Stimulated activated CD8-positive, alpha-beta memory T cell treated with anti-CD3 and anti-CD28 coated beads, Interleukin-12 subunit alpha, Interleukin-12 subunit beta, amount 100 ng/mL, for 24 hours (primary cell): Measurements from ENCODE around the gene DLX4.

Experiments
- DNase-seq: peaks from one replicate; pipeline ENCODE4 v3.0.0-alpha.2; 2020; ENCODE audit errors: extremely low read depth

DLX4 gene, protein sequence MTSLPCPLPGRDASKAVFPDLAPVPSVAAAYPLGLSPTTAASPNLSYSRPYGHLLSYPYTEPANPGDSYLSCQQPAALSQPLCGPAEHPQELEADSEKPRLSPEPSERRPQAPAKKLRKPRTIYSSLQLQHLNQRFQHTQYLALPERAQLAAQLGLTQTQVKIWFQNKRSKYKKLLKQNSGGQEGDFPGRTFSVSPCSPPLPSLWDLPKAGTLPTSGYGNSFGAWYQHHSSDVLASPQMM

GRCh38 chr17:49969134-49969759, at the start of gene DLX4:
TSS of gene DLX4 (plus strand) at chr17:49969190. CDS start at chr17:49969469, 279 bp downstream.
- no peak for DNase-seq

GRCh38 chr17:49920030-49920769, 48.8 kb upstream of the DLX4 start:
- DNase-seq = no peak

GRCh38 chr17:49922095-49922494, 46.9 kb upstream of the DLX4 start:
- no peak for DNase-seq

DNA sequence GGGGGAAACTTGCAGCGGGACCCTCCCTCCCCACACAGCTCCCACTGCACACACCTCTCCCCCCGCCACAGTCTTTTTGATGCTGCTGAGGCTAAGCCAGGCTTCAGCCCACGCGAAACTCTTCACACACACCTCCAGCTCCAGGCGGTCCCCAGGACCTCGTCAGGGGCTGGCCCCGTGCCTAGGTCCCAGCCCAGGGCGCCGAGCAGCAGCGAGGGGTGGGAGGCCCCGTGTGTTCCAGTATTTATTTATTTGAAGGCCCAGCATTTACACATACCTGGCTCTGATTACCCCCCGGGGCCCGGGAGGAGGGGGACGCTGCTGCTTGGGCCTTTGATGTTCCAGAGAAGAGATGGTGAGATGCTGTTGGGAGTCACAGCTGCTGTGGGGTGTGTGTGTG, 44.9 kb upstream of the DLX4 start:
- no peak for DNase-seq

- DNase-seq = no peak
Measured at GRCh38 chr17:49924589-49924988, 44.4 kb upstream of the DLX4 start.

DNA sequence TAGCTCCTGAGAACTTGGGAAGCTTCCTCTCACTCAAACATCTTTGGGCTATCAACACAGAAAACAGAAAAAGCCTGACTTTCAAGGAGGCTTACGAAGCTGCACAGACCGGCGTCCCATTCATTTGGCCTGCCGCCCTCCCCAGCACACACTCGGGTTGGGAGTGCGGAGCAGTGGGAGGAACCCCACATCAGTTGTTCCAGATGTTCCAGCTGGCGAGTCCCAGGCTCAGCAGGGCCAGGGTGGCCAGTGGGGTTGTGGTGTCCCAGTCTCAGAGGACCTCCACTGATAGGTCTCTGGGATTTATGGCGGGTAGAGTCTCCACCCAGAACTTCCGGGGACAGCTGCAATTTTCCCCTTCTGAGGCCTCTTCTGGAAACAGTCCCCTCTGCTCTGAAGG, 43.1 kb upstream of the DLX4 start:
- no peak for DNase-seq

- DNase-seq = no peak
Measured at GRCh38 chr17:49926886-49927285, 42.1 kb upstream of the DLX4 start.

DNA sequence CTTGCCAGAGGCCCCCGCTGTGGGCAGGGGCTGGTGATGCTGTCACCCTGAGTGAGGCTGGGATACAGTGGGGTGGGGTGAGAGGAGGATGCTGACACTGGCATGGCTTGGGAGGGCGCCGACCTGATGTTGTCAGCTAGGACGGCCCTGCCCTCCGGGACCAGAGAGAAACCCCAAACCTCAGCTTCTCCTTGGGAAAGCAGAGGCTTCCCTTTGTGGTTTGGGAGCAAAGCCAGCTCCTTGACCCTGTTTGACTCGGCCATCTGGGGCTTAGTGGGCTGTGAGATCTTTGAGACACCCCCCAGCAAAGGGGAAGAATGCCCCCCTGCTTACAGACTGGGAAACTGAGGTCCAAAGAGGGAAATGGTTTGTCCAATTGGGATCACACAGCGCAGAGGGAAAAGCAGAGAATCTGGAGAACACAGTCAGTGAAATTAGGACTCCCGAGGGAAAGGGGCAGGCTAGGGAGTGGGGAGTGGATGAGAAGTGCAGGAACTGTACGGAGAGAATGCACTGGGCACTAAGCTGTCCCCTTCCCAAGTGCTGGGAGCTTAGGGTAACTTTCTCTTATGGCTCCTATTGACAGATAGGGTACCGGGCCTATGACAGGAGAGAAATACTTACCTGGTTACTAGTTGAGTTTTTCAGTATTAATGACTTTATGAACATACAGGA, 40.7 kb upstream of the DLX4 start:
- no peak for DNase-seq

DNA sequence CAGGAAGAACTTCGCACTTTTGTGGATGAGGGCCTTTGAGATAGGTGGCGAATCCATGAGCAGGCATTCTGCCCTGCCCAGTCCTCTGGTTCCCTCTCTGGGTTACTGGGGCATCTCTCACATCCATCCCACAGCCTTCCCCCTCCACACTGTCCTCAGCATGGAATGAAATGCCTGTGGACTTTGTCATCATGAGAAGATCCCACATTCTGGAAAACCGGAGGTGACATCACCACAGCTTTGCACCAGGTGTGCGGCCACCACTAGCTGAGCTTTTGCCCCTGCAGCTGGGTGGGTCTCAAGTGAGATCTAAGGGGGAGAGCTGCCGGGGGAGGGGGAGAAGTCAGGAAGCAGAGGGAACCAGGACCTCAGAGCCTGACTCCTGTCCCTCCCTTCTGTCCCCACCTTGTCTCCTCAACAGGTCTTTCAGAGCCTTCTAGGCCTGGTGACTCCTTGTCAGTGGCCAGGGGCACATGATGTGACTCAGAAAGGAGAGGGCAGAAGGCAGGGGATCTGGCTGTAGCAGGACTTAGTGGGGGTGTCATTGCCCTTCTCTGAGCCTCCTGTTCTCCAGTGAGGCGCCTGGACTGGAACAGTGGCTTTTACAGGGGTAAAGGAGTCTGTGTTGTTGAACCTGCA, 40.0 kb upstream of the DLX4 start:
- no peak for DNase-seq

- DNase-seq = no peak
Measured at GRCh38 chr17:49930880-49931279, 38.1 kb upstream of the DLX4 start.

DNA sequence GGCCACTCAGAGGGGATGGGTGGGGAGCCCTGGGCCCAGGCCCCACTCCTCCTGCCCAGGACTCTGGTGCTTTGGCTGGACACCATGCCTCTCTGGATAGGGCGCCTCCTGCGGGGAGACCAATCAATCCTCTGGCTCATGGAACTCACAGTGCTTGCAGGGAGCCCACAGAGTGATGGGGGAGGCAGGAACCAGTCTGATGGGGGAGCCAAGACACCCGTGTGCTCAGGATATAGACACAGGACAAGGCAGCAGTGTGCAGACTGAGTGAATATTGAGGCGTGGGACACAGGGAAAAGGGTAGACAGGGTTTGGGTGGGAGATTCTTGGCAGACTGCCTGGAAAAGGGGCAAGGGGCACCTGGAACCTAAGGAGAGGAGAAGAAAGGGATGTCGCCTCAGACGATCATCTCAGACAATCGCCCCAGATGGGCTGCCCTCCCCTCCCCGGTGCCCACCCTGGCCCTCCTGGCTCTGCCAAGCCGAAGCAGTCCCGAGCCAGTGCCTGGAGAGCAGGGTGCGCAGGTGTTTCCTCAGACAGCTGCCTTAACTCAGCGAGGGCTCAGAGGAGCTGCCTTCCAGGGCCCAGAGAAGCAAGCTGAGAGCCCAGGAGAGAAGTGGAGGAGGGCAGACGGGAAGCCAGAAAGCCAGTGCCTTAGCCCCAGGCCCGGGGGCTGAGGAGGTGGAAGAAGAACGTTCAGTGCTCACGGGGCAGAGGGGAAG, 37.4 kb upstream of the DLX4 start:
- no peak for DNase-seq

DNA sequence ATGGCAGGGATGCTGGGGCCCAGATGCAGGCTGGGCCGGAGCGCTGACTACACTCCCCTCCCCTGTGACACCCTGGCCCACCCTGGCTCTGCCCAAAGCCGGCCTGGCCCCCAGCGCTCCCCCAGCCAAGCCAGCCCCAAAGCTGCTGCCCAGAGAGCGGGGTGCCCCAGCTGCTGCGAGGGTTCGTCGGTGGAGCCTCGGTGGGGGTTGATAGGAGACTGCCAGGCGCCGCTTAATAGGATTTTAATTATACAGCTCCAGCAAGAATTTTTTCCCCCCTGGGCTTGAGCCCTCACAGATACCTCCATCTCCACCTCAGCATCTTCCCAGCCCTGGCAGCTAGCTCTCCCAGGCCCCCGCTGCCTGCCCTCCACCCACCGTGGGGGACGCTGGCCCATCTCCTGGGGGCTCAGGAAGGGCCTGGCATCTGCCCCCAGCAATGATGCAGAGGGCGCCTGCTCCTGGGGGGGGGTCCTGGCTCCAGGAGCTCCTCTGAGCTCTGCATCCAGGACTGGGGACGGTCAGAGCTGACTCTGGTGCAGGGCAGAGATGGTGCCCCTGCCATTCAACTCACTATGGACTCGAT, 36.8 kb upstream of the DLX4 start:
- no peak for DNase-seq

- no peak for DNase-seq
Measured at GRCh38 chr17:49932901-49933300, 36.1 kb upstream of the DLX4 start.

DNA sequence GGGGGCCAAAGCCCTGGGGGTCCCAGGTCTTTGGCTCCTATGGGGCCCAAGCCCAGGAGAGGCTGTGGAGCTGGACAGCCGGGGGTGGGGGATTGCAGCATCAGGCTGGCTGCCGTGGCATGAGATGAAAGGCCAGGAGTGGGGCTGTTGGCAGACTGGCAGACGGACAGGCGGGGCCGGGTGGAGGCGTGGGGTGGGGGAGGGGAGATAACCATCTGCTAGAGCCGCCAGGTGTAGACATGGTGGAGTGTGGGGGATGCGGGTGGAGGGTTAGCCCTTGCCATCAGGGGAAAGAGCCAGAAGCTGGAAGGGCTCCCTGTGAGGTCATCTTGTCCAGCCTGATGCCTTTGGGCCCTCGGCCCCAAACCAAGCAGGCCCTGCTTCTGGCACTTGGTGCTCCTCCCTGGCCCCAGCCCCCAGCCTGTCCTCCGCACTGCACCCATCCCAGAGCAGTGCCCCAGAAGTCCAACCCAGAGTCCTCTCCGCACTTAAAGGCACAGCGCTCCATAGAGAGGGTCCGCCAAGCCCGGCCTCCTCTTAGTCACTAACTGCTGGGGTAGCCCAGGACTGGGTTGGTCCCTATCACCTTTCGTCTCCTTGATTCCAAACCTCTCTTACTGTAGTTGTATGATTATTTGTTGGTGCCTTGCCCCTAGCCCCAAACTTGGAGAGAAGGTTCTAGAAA, 33.3 kb upstream of the DLX4 start:
- no peak for DNase-seq

GRCh38 chr17:49936386-49936785, 32.6 kb upstream of the DLX4 start:
- no peak for DNase-seq

- DNase-seq = no peak
Measured at GRCh38 chr17:49939318-49939717, 29.7 kb upstream of the DLX4 start.

DNA sequence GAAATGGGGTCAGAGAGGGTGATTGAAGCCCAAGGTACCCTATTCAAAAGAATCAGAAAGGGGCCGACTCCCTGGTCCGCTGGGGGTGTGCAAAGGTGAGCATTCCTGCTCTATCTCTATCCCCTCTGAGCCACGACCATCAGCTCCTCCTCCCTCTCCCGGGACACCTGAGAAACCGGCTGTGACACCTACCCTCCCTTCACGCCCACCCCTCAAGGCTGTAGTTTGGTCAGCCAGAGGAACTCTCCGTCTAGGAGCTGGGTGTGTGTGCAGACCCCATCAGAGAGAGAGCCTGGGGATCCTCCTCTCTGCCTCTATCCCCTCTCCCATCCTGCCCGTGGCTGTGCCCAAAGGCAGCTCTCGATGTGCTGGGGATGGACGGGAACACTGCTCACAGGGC, 27.6 kb upstream of the DLX4 start:
- no peak for DNase-seq

- DNase-seq = no peak
Measured at GRCh38 chr17:49942947-49943346, 26.0 kb upstream of the DLX4 start.

DNA sequence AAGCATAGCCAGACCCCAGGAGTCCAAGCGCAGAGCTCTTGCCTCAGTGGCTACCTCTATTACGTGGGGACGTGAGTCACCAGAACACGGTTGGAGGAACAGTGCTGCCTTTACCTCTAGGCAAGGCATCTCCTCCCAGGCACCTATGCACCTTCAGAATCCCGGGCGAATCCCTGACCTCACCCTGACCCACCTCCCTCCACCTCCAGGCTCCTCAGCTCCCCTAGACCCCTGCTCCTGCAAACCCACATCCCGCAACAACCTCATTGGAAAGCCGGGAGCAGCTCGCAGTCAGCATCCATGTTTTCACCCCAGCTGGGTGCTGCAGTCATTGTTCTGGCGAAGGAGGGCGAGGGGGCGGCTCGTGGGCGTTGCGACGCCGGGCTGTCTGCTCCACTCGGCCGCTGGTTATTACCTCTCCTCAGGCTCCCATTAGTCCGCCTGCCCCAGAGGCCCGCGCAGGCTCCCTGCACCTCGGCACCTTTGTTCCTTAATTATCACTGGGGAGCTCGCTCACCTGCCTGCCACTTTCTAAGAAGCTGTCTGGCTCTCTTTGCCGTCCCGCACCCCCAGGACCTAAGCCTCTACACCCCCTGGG, 24.6 kb upstream of the DLX4 start:
- DNase-seq = no peak

DNA sequence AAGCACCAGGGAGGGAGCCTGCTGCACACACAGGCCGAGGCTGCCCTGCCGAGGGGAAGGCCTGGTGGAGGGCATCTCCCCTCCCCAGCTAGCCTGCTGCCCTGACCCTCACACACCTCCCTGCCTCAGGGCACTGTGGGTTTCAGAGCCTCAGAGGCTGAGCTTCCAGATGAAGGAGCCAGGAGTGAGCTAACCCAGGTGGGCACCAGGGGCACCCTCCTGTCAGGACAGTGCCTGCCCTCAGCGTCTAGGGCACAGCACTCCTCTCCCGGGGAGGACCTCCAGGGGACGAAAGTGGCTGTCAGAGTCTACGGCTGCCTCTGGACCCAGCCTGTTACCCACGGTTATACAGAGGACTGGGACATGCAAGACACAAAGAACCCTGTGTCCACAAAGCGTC, 22.8 kb upstream of the DLX4 start:
- no peak for DNase-seq
